Measurements from ENCODE around the gene PTPRH.

The PTPRH gene

GRCh38 chr19:55208880-55209692 lies at the start of gene PTPRH:
Gene PTPRH (minus strand): TSS chr19:55209501. CDS start chr19:55209433, 68 bp downstream.
- Mint-ChIP-seq H3K36me3 (ENCODE audit: low read depth) (peaks cover 2% of the 10 kb centered on the region), H3K27me3 (ENCODE audit: low read depth) (peaks cover 8% of the 10 kb centered on the region), H3K27ac (no peak within 1 kb of the TSS)

GRCh38 chr19:55258476-55258827 lies 49.2 kb upstream of the PTPRH start:
- no peak for DNase-seq (ENCODE audit: low spot score)
- Mint-ChIP-seq H3K27ac (peak overlapping the region; percentile 96), H3K36me3 (ENCODE audit: low read depth) (peaks cover 45% of the 10 kb centered on the region), H3K9me3 (no peaks in the 10 kb centered on the region), H3K27me3 (ENCODE audit: low read depth) (no peaks in the 10 kb centered on the region), H3K4me1 (ENCODE audit: low read depth) (peaks cover 47% of the 10 kb centered on the region), H3K4me3 (peak overlapping the region; percentile 94)

More at GRCh38 chr19:55208880-55209692, at the start of gene PTPRH:
- Mint-ChIP-seq H3K4me1 (ENCODE audit: low read depth) (peaks cover 2% of the 10 kb centered on the region), H3K4me3 (no peak within 1 kb of the TSS), H3K9me3 (peaks cover 6% of the 10 kb centered on the region)
- no peak for DNase-seq (ENCODE audit: low spot score)

GRCh38 chr19:55257461-55258420 lies 48.4 kb upstream of the PTPRH start:
- Mint-ChIP-seq H3K27ac (peak overlapping the region; percentile 98), H3K9me3 (no peaks in the 10 kb centered on the region), H3K27me3 (ENCODE audit: low read depth) (no peaks in the 10 kb centered on the region), H3K4me3 (peak overlapping the region; percentile 99), H3K36me3 (ENCODE audit: low read depth) (peaks cover 46% of the 10 kb centered on the region), H3K4me1 (ENCODE audit: low read depth) (peaks cover 53% of the 10 kb centered on the region)
- DNase-seq (ENCODE audit: low spot score) = peak; percentile 27

- peaks cover 54% of the 10 kb centered on the region for H3K4me1 Mint-ChIP-seq (ENCODE audit: low read depth)
- no peaks in the 10 kb centered on the region for H3K9me3 Mint-ChIP-seq
- peaks cover 47% of the 10 kb centered on the region for H3K36me3 Mint-ChIP-seq (ENCODE audit: low read depth)
- DNase-seq (ENCODE audit: low spot score) = no peak
- peak overlapping the region; percentile 98 for H3K27ac Mint-ChIP-seq
- H3K4me3 Mint-ChIP-seq = peak overlapping the region; percentile 99
- H3K27me3 Mint-ChIP-seq (ENCODE audit: low read depth) = no peaks in the 10 kb centered on the region
Measured at GRCh38 chr19:55256562-55257460, 47.5 kb upstream of the PTPRH start.

- H3K4me1 Mint-ChIP-seq (ENCODE audit: low read depth) = peaks cover 64% of the 10 kb centered on the region
- H3K9me3 Mint-ChIP-seq = no peaks in the 10 kb centered on the region
- H3K36me3 Mint-ChIP-seq (ENCODE audit: low read depth) = peaks cover 56% of the 10 kb centered on the region
- DNase-seq (ENCODE audit: low spot score) = peak; percentile 43
- peak overlapping the region; percentile 99 for H3K4me3 Mint-ChIP-seq
- H3K27ac Mint-ChIP-seq = peak overlapping the region; percentile 98
- no peaks in the 10 kb centered on the region for H3K27me3 Mint-ChIP-seq (ENCODE audit: low read depth)
Measured at GRCh38 chr19:55255618-55256423, 46.5 kb upstream of the PTPRH start.

- no peak for DNase-seq (ENCODE audit: low spot score)
- Mint-ChIP-seq H3K27ac (peak overlapping the region; percentile 98), H3K9me3 (no peaks in the 10 kb centered on the region), H3K36me3 (ENCODE audit: low read depth) (peaks cover 58% of the 10 kb centered on the region), H3K27me3 (ENCODE audit: low read depth) (no peaks in the 10 kb centered on the region), H3K4me3 (peak overlapping the region; percentile 99), H3K4me1 (ENCODE audit: low read depth) (peaks cover 57% of the 10 kb centered on the region)
Measured at GRCh38 chr19:55254625-55254977, 45.3 kb upstream of the PTPRH start.

- DNase-seq (ENCODE audit: low spot score) = peak; percentile 57
- H3K9me3 Mint-ChIP-seq = no peaks in the 10 kb centered on the region
- H3K36me3 Mint-ChIP-seq (ENCODE audit: low read depth) = peaks cover 59% of the 10 kb centered on the region
- no peaks in the 10 kb centered on the region for H3K27me3 Mint-ChIP-seq (ENCODE audit: low read depth)
- peaks cover 54% of the 10 kb centered on the region for H3K4me1 Mint-ChIP-seq (ENCODE audit: low read depth)
- peak overlapping the region; percentile 99 for H3K4me3 Mint-ChIP-seq
- H3K27ac Mint-ChIP-seq = peak overlapping the region; percentile 98
Measured at GRCh38 chr19:55253842-55254624, 44.7 kb upstream of the PTPRH start.

GRCh38 chr19:55252760-55253663 lies 43.7 kb upstream of the PTPRH start:
- H3K27me3 Mint-ChIP-seq (ENCODE audit: low read depth) = no peaks in the 10 kb centered on the region
- no peak for DNase-seq (ENCODE audit: low spot score)
- peaks cover 62% of the 10 kb centered on the region for H3K36me3 Mint-ChIP-seq (ENCODE audit: low read depth)
- peak overlapping the region; percentile 98 for H3K27ac Mint-ChIP-seq
- H3K4me1 Mint-ChIP-seq (ENCODE audit: low read depth) = peaks cover 54% of the 10 kb centered on the region
- H3K4me3 Mint-ChIP-seq = peak overlapping the region; percentile 99
- H3K9me3 Mint-ChIP-seq = no peaks in the 10 kb centered on the region

- H3K4me1 Mint-ChIP-seq (ENCODE audit: low read depth) = peaks cover 44% of the 10 kb centered on the region
- H3K27ac Mint-ChIP-seq = peak overlapping the region; percentile 97
- peak overlapping the region; percentile 89 for H3K4me3 Mint-ChIP-seq
- no peaks in the 10 kb centered on the region for H3K9me3 Mint-ChIP-seq
- no peaks in the 10 kb centered on the region for H3K27me3 Mint-ChIP-seq (ENCODE audit: low read depth)
- peak; percentile 46 for DNase-seq (ENCODE audit: low spot score)
- H3K36me3 Mint-ChIP-seq (ENCODE audit: low read depth) = peaks cover 48% of the 10 kb centered on the region
Measured at GRCh38 chr19:55251341-55252081, 42.2 kb upstream of the PTPRH start.

GRCh38 chr19:55250262-55251036 lies 41.1 kb upstream of the PTPRH start:
- Mint-ChIP-seq H3K36me3 (ENCODE audit: low read depth) (peaks cover 40% of the 10 kb centered on the region), H3K4me3 (peak overlapping the region; percentile 89), H3K4me1 (ENCODE audit: low read depth) (peaks cover 34% of the 10 kb centered on the region), H3K27ac (peak overlapping the region; percentile 97), H3K27me3 (ENCODE audit: low read depth) (no peaks in the 10 kb centered on the region), H3K9me3 (no peaks in the 10 kb centered on the region)
- no peak for DNase-seq (ENCODE audit: low spot score)
